Measurements from ENCODE around the gene CHCHD3.

The CHCHD3 gene

GRCh38 chr7:132879579-132879978, 202.3 kb downstream of the CHCHD3 start:
- Histone ChIP-seq H3K4me1 (ENCODE audit: low read depth, poor library complexity, severe bottlenecking) (peaks cover 9% of the 10 kb centered on the region), H3K4me2 (no peak overlapping the region), H4K20me1 (ENCODE audit: insufficient read depth) (no peaks in the 10 kb centered on the region), H2AFZ (ENCODE audit: low read depth) (no peak overlapping the region), H3K36me3 (ENCODE audit: insufficient read depth) (no peaks in the 10 kb centered on the region), H3K9ac (no peak overlapping the region), H3K4me3 (IDR thresholded peaks at IDR 0.05; ENCODE audit: insufficient read depth, low read depth, low read length) (no peak overlapping the region), H3K27me3 (ENCODE audit: insufficient read depth, low read depth) (no peaks in the 10 kb centered on the region), H3K27ac (no peak overlapping the region), H3K79me2 (ENCODE audit: insufficient read depth, low read depth) (no peaks in the 10 kb centered on the region)
- no peak for TF ChIP-seq CTCF (conservative IDR thresholded peaks at IDR 0.05; ENCODE audit: low read depth, low read length)

- no peak for TF ChIP-seq CTCF (conservative IDR thresholded peaks at IDR 0.05; ENCODE audit: low read depth, low read length)
- Histone ChIP-seq H3K9ac (no peak overlapping the region), H3K4me1 (ENCODE audit: low read depth, poor library complexity, severe bottlenecking) (peaks cover 9% of the 10 kb centered on the region), H3K4me2 (no peak overlapping the region), H3K27ac (no peak overlapping the region), H3K4me3 (IDR thresholded peaks at IDR 0.05; ENCODE audit: insufficient read depth, low read depth, low read length) (no peak overlapping the region), H3K27me3 (ENCODE audit: insufficient read depth, low read depth) (no peaks in the 10 kb centered on the region), H3K36me3 (ENCODE audit: insufficient read depth) (no peaks in the 10 kb centered on the region), H4K20me1 (ENCODE audit: insufficient read depth) (no peaks in the 10 kb centered on the region), H2AFZ (ENCODE audit: low read depth) (no peak overlapping the region), H3K79me2 (ENCODE audit: insufficient read depth, low read depth) (no peaks in the 10 kb centered on the region)
These were observed 203.5 kb downstream of the CHCHD3 start for GRCh38 chr7:132878204-132878919.

GRCh38 chr7:132877573-132877972, 204.3 kb downstream of the CHCHD3 start:
- H3K4me1 ChIP-seq (ENCODE audit: low read depth, poor library complexity, severe bottlenecking) = peaks cover 2% of the 10 kb centered on the region
- H3K27ac ChIP-seq = no peak overlapping the region
- H4K20me1 ChIP-seq (ENCODE audit: insufficient read depth) = no peaks in the 10 kb centered on the region
- no peaks in the 10 kb centered on the region for H3K79me2 ChIP-seq (ENCODE audit: insufficient read depth, low read depth)
- no peaks in the 10 kb centered on the region for H3K36me3 ChIP-seq (ENCODE audit: insufficient read depth)
- H3K4me3 ChIP-seq (IDR thresholded peaks at IDR 0.05; ENCODE audit: insufficient read depth, low read depth, low read length) = no peak overlapping the region
- no peak overlapping the region for H3K9ac ChIP-seq
- H3K4me2 ChIP-seq = no peak overlapping the region
- H3K27me3 ChIP-seq (ENCODE audit: insufficient read depth, low read depth) = no peaks in the 10 kb centered on the region
- H2AFZ ChIP-seq (ENCODE audit: low read depth) = no peak overlapping the region
- TF ChIP-seq CTCF (conservative IDR thresholded peaks at IDR 0.05; ENCODE audit: low read depth, low read length) = no peak

- Histone ChIP-seq H3K4me3 (IDR thresholded peaks at IDR 0.05; ENCODE audit: insufficient read depth, low read depth, low read length) (no peak overlapping the region), H3K27me3 (ENCODE audit: insufficient read depth, low read depth) (no peaks in the 10 kb centered on the region), H3K27ac (no peak overlapping the region), H3K4me2 (no peak overlapping the region), H3K4me1 (ENCODE audit: low read depth, poor library complexity, severe bottlenecking) (no peaks in the 10 kb centered on the region), H3K79me2 (ENCODE audit: insufficient read depth, low read depth) (no peaks in the 10 kb centered on the region), H3K36me3 (ENCODE audit: insufficient read depth) (no peaks in the 10 kb centered on the region), H4K20me1 (ENCODE audit: insufficient read depth) (no peaks in the 10 kb centered on the region), H3K9ac (no peak overlapping the region), H2AFZ (ENCODE audit: low read depth) (no peak overlapping the region)
- no peak for TF ChIP-seq CTCF (conservative IDR thresholded peaks at IDR 0.05; ENCODE audit: low read depth, low read length)
These were observed 205.3 kb downstream of the CHCHD3 start for GRCh38 chr7:132876576-132876975.
